Activated CD4-positive, alpha-beta T cell treated with anti-CD3 and anti-CD28 coated beads, Interleukin-2, Interleukin-4, amounts not matched to agents 100 ng/mL and 50 ng/mL, durations not matched to agents 16 hours and 8 hours (primary cell): ENCODE data around the gene JOSD2.

Experiments used
- DNase-seq: peaks from one replicate; pipeline ENCODE4 v3.0.0-alpha.2; 2020; ENCODE audit warnings: low spot score

The JOSD2 gene

GRCh38 chr19:50511069-50511822 is at the start of gene JOSD2:
Gene JOSD2 (minus strand): TSS chr19:50511191. CDS start chr19:50510431, 760 bp downstream.
- peak; percentile 98 for DNase-seq

- DNase-seq, result no peak
Measured at GRCh38 chr19:50559636-50560035, 48.6 kb upstream of the JOSD2 start.

GRCh38 chr19:50558449-50558848 is 47.5 kb upstream of the JOSD2 start:
- no peak for DNase-seq

GRCh38 chr19:50558039-50558438 is 47.0 kb upstream of the JOSD2 start:
- no peak for DNase-seq

GRCh38 chr19:50557009-50557613 is 46.1 kb upstream of the JOSD2 start:
- DNase-seq, result no peak

GRCh38 chr19:50556282-50557008 is 45.5 kb upstream of the JOSD2 start:
- peak; percentile 81 for DNase-seq

- no peak for DNase-seq
Measured at GRCh38 chr19:50555450-50556281, 44.7 kb upstream of the JOSD2 start.

GRCh38 chr19:50555033-50555432 is 44.0 kb upstream of the JOSD2 start:
- no peak for DNase-seq

- no peak for DNase-seq
Measured at GRCh38 chr19:50554212-50554611, 43.2 kb upstream of the JOSD2 start.

GRCh38 chr19:50553134-50553703 is 42.2 kb upstream of the JOSD2 start:
- DNase-seq, result no peak

- DNase-seq, result no peak
Measured at GRCh38 chr19:50552540-50552939, 41.5 kb upstream of the JOSD2 start.

GRCh38 chr19:50551715-50552187 is 40.8 kb upstream of the JOSD2 start:
- DNase-seq, result no peak

- DNase-seq, result no peak
Measured at GRCh38 chr19:50551034-50551714, 40.2 kb upstream of the JOSD2 start.

GRCh38 chr19:50550594-50550966 is 39.6 kb upstream of the JOSD2 start:
- no peak for DNase-seq

GRCh38 chr19:50549927-50550593 is 39.1 kb upstream of the JOSD2 start:
- no peak for DNase-seq

GRCh38 chr19:50549059-50549926 is 38.3 kb upstream of the JOSD2 start:
- DNase-seq, result no peak

- DNase-seq, result no peak
Measured at GRCh38 chr19:50548191-50549058, 37.4 kb upstream of the JOSD2 start.

GRCh38 chr19:50547385-50548190 is 36.6 kb upstream of the JOSD2 start:
- no peak for DNase-seq
